ENCODE results near the gene NFYA. TPM values are rescaled to one million over a fixed set of nuclear protein-coding genes. Genes with fewer than 3 reads are reported as not detected.
A peak's percentile ranks its signal among the peaks of the same experiment; 100 is the strongest.

Gene NFYA
- total RNA-seq, 1 experiment from 2014 or later = 28.7 TPM

DNA sequence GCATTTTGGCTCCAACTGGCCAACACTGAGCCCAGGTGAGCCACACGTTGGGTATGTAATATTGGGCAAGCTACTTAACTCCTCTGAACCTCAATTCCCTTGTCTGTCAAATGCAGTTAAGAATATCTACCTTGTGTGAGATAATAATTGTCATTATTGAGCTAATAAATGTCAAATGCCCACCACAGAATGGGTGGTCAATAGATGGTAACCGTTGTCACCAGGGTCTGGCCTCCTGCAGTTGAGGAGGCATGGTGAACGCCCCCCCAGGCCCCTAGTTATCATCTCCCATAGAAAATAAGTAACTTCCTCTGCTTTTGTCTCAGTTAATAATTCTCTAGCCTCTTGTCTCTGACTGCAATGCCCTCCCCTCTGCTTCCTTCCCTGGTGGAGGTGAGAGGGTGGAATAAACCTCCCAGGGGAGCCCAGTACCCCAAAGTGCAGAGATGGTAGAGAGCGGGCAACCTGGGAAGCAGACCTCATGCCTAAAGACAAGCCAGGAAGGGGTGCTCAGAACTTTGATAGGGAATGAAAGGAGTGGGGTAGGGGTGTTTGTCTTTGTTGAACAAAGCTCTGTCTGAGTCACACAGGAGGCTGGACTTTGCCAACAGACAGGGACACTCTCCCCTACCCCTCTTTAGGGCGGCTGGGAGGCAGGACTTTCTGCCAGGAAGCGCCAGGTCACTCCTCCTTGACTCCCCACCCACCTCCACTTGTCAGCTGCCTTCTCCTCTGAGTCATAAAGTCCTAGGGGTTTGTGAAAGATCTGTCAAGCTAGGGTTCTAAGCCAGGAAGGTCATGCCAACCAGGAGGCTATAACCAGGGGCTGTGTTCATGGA is 32.5 kb upstream of the NFYA start:
- no peak overlapping the region for H2AFZ ChIP-seq (ENCODE audit: low read depth, low read length, poor library complexity, severe bottlenecking)
- ATAC-seq (no peak), DNase-seq (ENCODE audit: low read depth, low spot score) (no peak)
- H3K79me2 ChIP-seq (ENCODE audit: insufficient read depth, low read length) = no peaks in the 10 kb centered on the region
- H3K36me3 ChIP-seq (ENCODE audit: control insufficient read depth in 1 of 2, insufficient read depth in 2 of 2, low read length in 2 of 2) = no peaks in the 10 kb centered on the region
- TF ChIP-seq JUND (IDR thresholded peaks at IDR 0.05) (0 out of 2 replicates have a peak, but pooled peaks have one; percentile 37), MAX (IDR thresholded peaks at IDR 0.05) (no peak), FOSL1 (IDR thresholded peaks at IDR 0.05; ENCODE audit: low read depth) (peak; percentile 38; the same call in 1 of the 2 replicates)
- intact Hi-C loops (cut with micrococcal nuclease) = no loop called here
- H3K9me2 ChIP-seq (ENCODE audit: insufficient read depth) = no peaks in the 10 kb centered on the region
- ChIA-PET POLR2A (no interaction called here), CTCF (interaction anchor here (0.7 to 2.9 kb wide), 6 partner anchors 13 to 218 kb away, joined by 3 to 22 read pairs (median 5); partner anchors contain the start of genes NFYA and OARD1), RAD21 (ENCODE audit: low non-redundant PET in 1 of 2, low total read pairs in 2 of 2, uncharacterized antibody in 2 of 2, unreplicated experiment in 2 of 2) (no interaction called here)
- H3K27ac ChIP-seq (ENCODE audit: low read depth, low read length) = no peak overlapping the region
- H3K27me3 ChIP-seq (ENCODE audit: insufficient read depth, low read length) = no peaks in the 10 kb centered on the region
- no peak overlapping the region for H3K9ac ChIP-seq (ENCODE audit: low read length)
- no peak overlapping the region; a peak in 1 of 4 replicates for H3K4me3 ChIP-seq (replicated peaks in 1 of 2; ENCODE audit: low read depth in 1 of 2, low read length in 2 of 2)
- peaks cover 23 to 43% of the 10 kb centered on the region in 2 experiments; a peak in 3 of 4 replicates for H3K4me1 ChIP-seq (ENCODE audit: control insufficient read depth in 1 of 2, insufficient read depth in 2 of 2, low read length in 2 of 2)
- H4K20me1 ChIP-seq (ENCODE audit: insufficient read depth) = no peaks in the 10 kb centered on the region
- peak overlapping the region; percentile 54 for H3K4me2 ChIP-seq (ENCODE audit: low read length)
- no peaks in the 10 kb centered on the region for H3K9me3 ChIP-seq (ENCODE audit: control insufficient read depth in 1 of 2, insufficient read depth in 1 of 2, low read depth in 1 of 2, low read length in 2 of 2)
- no TSS peak for BruUV-seq (replicated peaks)

DNA sequence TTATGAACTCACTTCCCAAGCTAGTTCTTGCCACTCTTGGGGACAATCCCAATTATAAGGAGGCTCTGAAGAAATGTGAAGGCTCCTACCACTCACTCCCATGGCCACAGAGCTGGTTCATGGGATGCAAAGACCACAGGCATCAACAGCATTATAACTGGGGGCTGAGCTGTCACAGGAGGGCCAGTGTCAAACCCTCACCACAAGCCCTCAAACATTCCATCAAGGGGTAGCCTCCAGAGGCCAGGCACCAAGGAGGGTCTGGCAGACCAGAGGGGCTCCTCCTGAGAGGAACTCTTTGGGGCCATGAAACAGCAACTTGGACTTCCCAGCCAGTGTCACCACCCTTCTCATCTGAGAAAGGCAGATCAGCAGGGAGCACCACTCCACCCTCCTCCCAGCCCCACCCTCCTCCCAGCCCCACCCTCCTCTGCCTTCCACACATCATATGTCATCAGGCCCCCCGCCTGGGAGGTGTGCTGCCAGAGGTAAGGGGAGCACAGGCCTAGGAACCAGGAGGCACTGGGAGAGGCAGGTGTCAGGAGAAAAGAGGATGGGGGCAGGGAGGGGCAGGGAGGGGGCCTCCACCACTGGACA is 31.7 kb upstream of the NFYA start:
- H3K9ac ChIP-seq (ENCODE audit: low read length) = no peak overlapping the region
- H4K20me1 ChIP-seq (ENCODE audit: insufficient read depth) = no peaks in the 10 kb centered on the region
- ChIA-PET CTCF (interaction anchor here (1.4 to 2.9 kb wide), 4 partner anchors 14 to 146 kb away, joined by 4 to 22 read pairs (median 8); partner anchors contain the start of genes NFYA and OARD1), POLR2A (no interaction called here), RAD21 (ENCODE audit: low non-redundant PET in 1 of 2, low total read pairs in 2 of 2, uncharacterized antibody in 2 of 2, unreplicated experiment in 2 of 2) (no interaction called here)
- no peaks in the 10 kb centered on the region for H3K36me3 ChIP-seq (ENCODE audit: control insufficient read depth in 1 of 2, insufficient read depth in 2 of 2, low read length in 2 of 2)
- ATAC-seq = no peak
- no peak for DNase-seq (ENCODE audit: low read depth, low spot score)
- no peaks in the 10 kb centered on the region for H3K9me2 ChIP-seq (ENCODE audit: insufficient read depth)
- H3K9me3 ChIP-seq (ENCODE audit: control insufficient read depth in 1 of 2, insufficient read depth in 1 of 2, low read depth in 1 of 2, low read length in 2 of 2) = no peaks in the 10 kb centered on the region
- intact Hi-C loops (cut with micrococcal nuclease) = no loop called here
- no peak overlapping the region for H3K27ac ChIP-seq (ENCODE audit: low read depth, low read length)
- no peak overlapping the region for H2AFZ ChIP-seq (ENCODE audit: low read depth, low read length, poor library complexity, severe bottlenecking)
- no peaks in the 10 kb centered on the region for H3K79me2 ChIP-seq (ENCODE audit: insufficient read depth, low read length)
- H3K4me3 ChIP-seq (replicated peaks in 1 of 2; ENCODE audit: low read depth in 1 of 2, low read length in 2 of 2) = no peak overlapping the region; a peak in 1 of 4 replicates
- BruUV-seq (replicated peaks) = no TSS peak
- H3K27me3 ChIP-seq (ENCODE audit: insufficient read depth, low read length) = no peaks in the 10 kb centered on the region
- peaks cover 21 to 39% of the 10 kb centered on the region in 2 experiments; a peak in 3 of 4 replicates for H3K4me1 ChIP-seq (ENCODE audit: control insufficient read depth in 1 of 2, insufficient read depth in 2 of 2, low read length in 2 of 2)
- H3K4me2 ChIP-seq (ENCODE audit: low read length) = peak overlapping the region; percentile 54
- TF ChIP-seq EZH2phosphoT487 (IDR thresholded peaks at IDR 0.05; ENCODE audit: borderline replicate concordance) = no peak
- no peak for TF ChIP-seq CTCF (IDR thresholded peaks at IDR 0.05 in 2 of 3, conservative IDR thresholded peaks at IDR 0.05 in 1 of 3; ENCODE audit: borderline replicate concordance in 1 of 3, insufficient read depth in 1 of 3, low read depth in 2 of 3, low read length in 2 of 3)
- TF ChIP-seq TCF7L2 (IDR thresholded peaks at IDR 0.05; ENCODE audit: borderline replicate concordance, extremely low read depth, insufficient read depth, insufficient read length) = no peak
- no peak for TF ChIP-seq ZFX (IDR thresholded peaks at IDR 0.05)
- TF ChIP-seq ZNF274 (IDR thresholded peaks at IDR 0.05; ENCODE audit: low read depth, low read length) = no peak
- no peak for TF ChIP-seq YY1 (IDR thresholded peaks at IDR 0.05; ENCODE audit: extremely low read depth, insufficient replicate concordance, low read depth, low read length)
- no peak for TF ChIP-seq CEBPB (IDR thresholded peaks at IDR 0.05; ENCODE audit: low read depth)
- TF ChIP-seq POLR2AphosphoS5 (IDR thresholded peaks at IDR 0.05; ENCODE audit: low read depth, low read length) = no peak
- TF ChIP-seq SRF (IDR thresholded peaks at IDR 0.05; ENCODE audit: low read depth) = no peak
- no peak for TF ChIP-seq ZBTB33 (IDR thresholded peaks at IDR 0.05; ENCODE audit: extremely low read depth, insufficient replicate concordance, low read length)
- no peak for TF ChIP-seq SIN3A (IDR thresholded peaks at IDR 0.05; ENCODE audit: low read depth)

Data from HCT116 (cell line).